DOHH2 (cell line): Measurements from ENCODE around the gene PC.

ENCODE experiments used
- CTCF ChIP-seq: fragments of 200-600 bp; sonication (generic); IDR thresholded peaks from one replicate; pipeline ENCODE4 v1.5.1; 2014; ENCODE audit warnings: antibody characterized with exemption, mild to moderate bottlenecking, low read depth, low read length; ENCODE audit not compliant: poor library complexity, severe bottlenecking
- EZH2phosphoT487 ChIP-seq: fragments of 200-600 bp; sonication (generic); IDR thresholded peaks from 2 replicates; pipeline ENCODE4 v1.6.1; 2017; ENCODE audit warnings: borderline replicate concordance, mild to moderate bottlenecking, antibody characterized with exemption, low read length, moderate library complexity, mixed read lengths

- TF ChIP-seq CTCF (no peak), EZH2phosphoT487 (no peak)
Measured at GRCh38 chr11:66871521-66871901, 86.7 kb downstream of the PC start.
